ENCODE data around the gene CALU.

The CALU gene

GRCh38 chr7:128805225-128805624 is 66.1 kb downstream of the CALU start:
- DNase-seq (ENCODE audit: low read depth): no peak
- TF ChIP-seq, protein P1, sequence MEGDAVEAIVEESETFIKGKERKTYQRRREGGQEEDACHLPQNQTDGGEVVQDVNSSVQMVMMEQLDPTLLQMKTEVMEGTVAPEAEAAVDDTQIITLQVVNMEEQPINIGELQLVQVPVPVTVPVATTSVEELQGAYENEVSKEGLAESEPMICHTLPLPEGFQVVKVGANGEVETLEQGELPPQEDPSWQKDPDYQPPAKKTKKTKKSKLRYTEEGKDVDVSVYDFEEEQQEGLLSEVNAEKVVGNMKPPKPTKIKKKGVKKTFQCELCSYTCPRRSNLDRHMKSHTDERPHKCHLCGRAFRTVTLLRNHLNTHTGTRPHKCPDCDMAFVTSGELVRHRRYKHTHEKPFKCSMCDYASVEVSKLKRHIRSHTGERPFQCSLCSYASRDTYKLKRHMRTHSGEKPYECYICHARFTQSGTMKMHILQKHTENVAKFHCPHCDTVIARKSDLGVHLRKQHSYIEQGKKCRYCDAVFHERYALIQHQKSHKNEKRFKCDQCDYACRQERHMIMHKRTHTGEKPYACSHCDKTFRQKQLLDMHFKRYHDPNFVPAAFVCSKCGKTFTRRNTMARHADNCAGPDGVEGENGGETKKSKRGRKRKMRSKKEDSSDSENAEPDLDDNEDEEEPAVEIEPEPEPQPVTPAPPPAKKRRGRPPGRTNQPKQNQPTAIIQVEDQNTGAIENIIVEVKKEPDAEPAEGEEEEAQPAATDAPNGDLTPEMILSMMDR (IDR thresholded peaks at IDR 0.05; ENCODE audit: low read length, missing control alignments): no peak
- H3K4me3 ChIP-seq (replicated peaks; ENCODE audit: low read depth, low read length): no peak overlapping the region

DNA sequence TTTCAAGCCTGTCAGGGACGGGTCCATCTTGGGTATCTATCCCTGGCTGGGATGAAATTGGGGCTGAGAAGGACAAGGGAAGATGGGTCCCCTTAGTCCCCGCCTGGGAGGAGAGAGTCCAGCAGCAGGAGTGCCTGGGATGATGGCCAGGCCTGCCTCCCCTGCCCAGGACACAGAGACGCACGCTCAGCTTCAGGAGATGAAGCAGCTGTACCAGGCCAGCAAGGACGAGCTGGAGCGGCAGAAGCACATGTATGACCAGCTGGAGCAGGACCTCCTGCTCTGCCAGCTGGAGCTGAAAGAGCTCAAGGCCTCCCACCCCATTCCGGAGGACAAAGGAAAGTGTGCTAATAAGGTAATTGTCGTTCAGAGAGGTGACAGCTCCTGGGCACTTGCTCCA is 68.0 kb downstream of the CALU start:
- no peak overlapping the region for H3K4me3 ChIP-seq (replicated peaks; ENCODE audit: low read depth, low read length)
- TF ChIP-seq, protein P1 (IDR thresholded peaks at IDR 0.05; ENCODE audit: low read length, missing control alignments): no peak
- no peak for DNase-seq (ENCODE audit: low read depth)

DNA sequence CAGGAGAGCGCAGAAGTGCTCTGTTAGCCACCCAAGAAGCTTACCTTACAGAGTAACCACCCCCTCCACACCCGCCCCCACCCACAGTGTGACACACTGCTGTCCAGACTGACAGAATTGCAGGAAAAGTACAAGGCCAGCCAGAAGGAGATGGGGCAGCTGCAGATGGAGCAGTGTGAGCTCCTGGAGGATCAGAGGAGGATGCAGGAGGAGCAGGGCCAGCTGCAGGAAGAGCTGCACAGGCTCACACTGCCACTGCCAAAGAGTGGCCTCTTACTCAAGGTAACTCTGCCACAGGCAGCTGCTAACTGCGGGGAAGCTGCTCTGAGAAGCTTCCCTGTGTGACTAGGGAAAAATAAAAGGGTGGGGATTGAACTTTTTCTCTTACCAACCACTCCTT is 70.2 kb downstream of the CALU start:
- TF ChIP-seq, protein P1 (IDR thresholded peaks at IDR 0.05; ENCODE audit: low read length, missing control alignments): no peak
- DNase-seq (ENCODE audit: low read depth): no peak
- no peak overlapping the region for H3K4me3 ChIP-seq (replicated peaks; ENCODE audit: low read depth, low read length)

DNA sequence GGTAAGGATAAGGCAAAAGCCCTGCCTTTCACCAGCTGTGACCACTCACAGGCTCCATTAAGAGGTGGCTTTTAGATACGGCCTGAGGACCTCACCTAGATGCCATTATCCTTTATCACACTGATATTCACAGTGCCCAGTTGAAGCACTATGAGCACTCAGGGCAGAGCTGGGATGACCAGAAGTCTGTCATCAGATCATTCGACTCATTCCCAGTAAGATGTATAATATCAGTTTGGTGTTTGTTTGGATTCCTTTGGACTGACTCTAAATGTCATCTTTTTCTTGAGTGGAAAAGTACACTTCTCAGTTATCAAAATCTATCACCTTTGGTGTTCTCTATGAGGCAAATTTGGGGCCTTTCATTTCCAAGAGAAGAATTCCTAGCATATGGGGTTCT is 71.3 kb downstream of the CALU start:
- TF ChIP-seq, protein P1 (IDR thresholded peaks at IDR 0.05; ENCODE audit: low read length, missing control alignments): no peak
- no peak overlapping the region for H3K4me3 ChIP-seq (replicated peaks; ENCODE audit: low read depth, low read length)
- no peak for DNase-seq (ENCODE audit: low read depth)

GRCh38 chr7:128810997-128811396 is 71.8 kb downstream of the CALU start:
- TF ChIP-seq, protein P1 (IDR thresholded peaks at IDR 0.05; ENCODE audit: low read length, missing control alignments): no peak
- no peak for DNase-seq (ENCODE audit: low read depth)
- H3K4me3 ChIP-seq (replicated peaks; ENCODE audit: low read depth, low read length): no peak overlapping the region

DNA sequence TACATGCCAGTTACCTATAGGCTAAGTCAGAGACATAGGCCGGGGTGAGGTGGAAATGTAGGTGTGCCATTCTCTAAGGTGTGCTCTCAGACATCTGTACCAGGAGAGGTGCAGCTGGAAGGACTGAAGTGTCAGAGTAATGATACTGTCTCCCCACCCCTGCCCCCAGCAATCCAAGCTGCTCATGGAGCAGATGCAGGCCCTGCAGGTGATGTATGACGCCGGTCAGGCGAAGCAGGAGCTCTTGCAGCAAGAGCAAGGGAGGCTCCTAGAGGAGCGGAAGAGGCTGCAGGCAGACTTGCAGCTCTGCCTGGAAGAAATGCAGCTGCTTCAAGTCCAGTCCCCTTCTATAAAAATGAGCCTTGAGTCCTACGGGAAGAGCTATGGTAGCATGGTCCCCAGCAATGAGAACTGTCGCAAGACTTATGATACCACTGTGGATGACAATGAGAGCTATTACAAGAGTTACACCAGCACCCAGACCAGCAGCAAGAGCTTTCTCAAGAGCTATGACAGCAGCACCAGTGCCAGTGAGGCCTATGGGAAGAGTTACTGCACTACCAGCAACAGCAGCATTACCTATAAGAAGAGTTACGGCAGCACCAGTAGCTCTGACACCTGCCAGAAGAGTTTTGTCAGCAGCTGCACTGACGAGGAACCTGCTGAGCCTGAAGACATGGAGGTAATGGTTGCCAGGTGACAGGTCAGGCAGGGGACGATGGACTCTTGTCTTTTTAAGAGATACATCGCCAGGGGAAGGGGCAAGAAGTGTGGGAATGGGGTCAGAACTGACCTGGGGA is 72.7 kb downstream of the CALU start:
- TF ChIP-seq, protein P1 (IDR thresholded peaks at IDR 0.05; ENCODE audit: low read length, missing control alignments): no peak
- H3K4me3 ChIP-seq (replicated peaks; ENCODE audit: low read depth, low read length): no peak overlapping the region
- no peak for DNase-seq (ENCODE audit: low read depth)

Measured in fibroblast of pulmonary artery (primary cell).